Endothelial cell of umbilical vein (primary cell): ENCODE measurements around the gene NELFCD. TPM values are rescaled to one million over a fixed set of nuclear protein-coding genes. Genes with fewer than 3 reads are reported as not detected.

Experiments used
- BruUV-seq: library from RNA; stranded (reverse); fragments of 400-500 nt; replicated peaks from 2 replicates; lab custom pipeline; 2021; lab: Mats Ljungman, UMichigan
- CTCF ChIA-PET: fragments of 300-600, 350-600 bp; sonication (Branson Sonifier 250); formaldehyde crosslinking; loops from one replicate; lab custom pipeline; 2021; ENCODE audit warnings: antibody characterized with exemption, inconsistent platforms; lab: Charles Lee
- POLR2A ChIA-PET: fragments of 300-600, 350-600 bp; sonication (Branson Sonifier 250); formaldehyde crosslinking; loops from one replicate; lab custom pipeline; 2021; ENCODE audit warnings: antibody characterized with exemption, inconsistent platforms; lab: Charles Lee
- DNase-seq: peaks from one replicate; pipeline ENCODE4 v3.0.0-alpha.2; 2011; ENCODE audit warnings: low read depth, low spot score
- FAIRE-seq: peaks from 2 replicates; lab custom pipeline; 2011; peaks lifted over from hg19 to GRCh38; lab: Jason Lieb, UNC
- H2AFZ ChIP-seq: 2 replicates; pipeline ENCODE4 v1.6.0; 2012; ENCODE audit warnings: low read depth, low read length, control low read depth, inconsistent platforms
- H3K27ac ChIP-seq: 2 replicates; pipeline ENCODE4 v1.5.1; 2011; ENCODE audit warnings: low read depth, mild to moderate bottlenecking, control low read depth, low read length, moderate library complexity; ENCODE audit not compliant: insufficient read depth
- H3K27me3 ChIP-seq, 2 experiments: 2 replicates each; pipeline versions ENCODE4 v1.6.0 to v1.6.1; 2011; ENCODE audit warnings: low read length in 2 of 2, mixed read lengths in 1 of 2; ENCODE audit not compliant: control insufficient read depth in 2 of 2, insufficient read depth in 2 of 2
- H3K36me3 ChIP-seq, 2 experiments: 2 replicates in 1 of 2; 3 replicates in 1 of 2; pipeline ENCODE4 v1.5.1; 2011; ENCODE audit warnings: low read length in 2 of 2, mild to moderate bottlenecking in 1 of 2, moderate library complexity in 1 of 2; ENCODE audit not compliant: control insufficient read depth in 2 of 2, insufficient read depth in 2 of 2; ENCODE audit errors: extremely low read depth in 1 of 2
- H3K4me1 ChIP-seq: 3 replicates; pipeline ENCODE4 v1.5.1; 2011; ENCODE audit warnings: mild to moderate bottlenecking, low read length; ENCODE audit not compliant: control insufficient read depth, insufficient read depth; ENCODE audit errors: extremely low read depth
- H3K4me2 ChIP-seq: 2 replicates; pipeline ENCODE4 v1.6.1; 2011; ENCODE audit warnings: low read length, control low read depth, mixed read lengths; ENCODE audit not compliant: insufficient read depth
- H3K4me3 ChIP-seq, 3 experiments: fragments of 200-600 bp in 1 of 3; sonication (generic), shearing (Covaris generic) in 1 of 3; replicated peaks in 1 of 3; 2 replicates each; pipeline ENCODE4 v1.5.1; 2011 to 2016; ENCODE audit warnings: control low read depth in 3 of 3, low read length in 3 of 3, mild to moderate bottlenecking in 2 of 3, inconsistent platforms in 1 of 3, low read depth in 1 of 3, moderate library complexity in 1 of 3; ENCODE audit not compliant: insufficient read depth in 1 of 3
- H3K79me2 ChIP-seq: 2 replicates; pipeline ENCODE4 v1.6.0; 2012; ENCODE audit warnings: low read length, inconsistent platforms; ENCODE audit not compliant: control insufficient read depth, insufficient read depth
- H3K9ac ChIP-seq: replicated peaks from 2 replicates; pipeline ENCODE3; 2011; ENCODE audit warnings: low read length, control low read depth; ENCODE audit not compliant: insufficient read depth; ENCODE audit errors: extremely low read depth
- H3K9me1 ChIP-seq: replicated peaks from 3 replicates; pipeline ENCODE4 v1.6.0; 2011; ENCODE audit warnings: mild to moderate bottlenecking, low read length; ENCODE audit not compliant: control insufficient read depth, insufficient read depth; ENCODE audit errors: extremely low read depth
- H3K9me3 ChIP-seq: replicated peaks from 2 replicates; pipeline ENCODE4 v1.5.1; 2012; ENCODE audit warnings: low read length, inconsistent platforms; ENCODE audit not compliant: control insufficient read depth, insufficient read depth
- H4K20me1 ChIP-seq: replicated peaks from 2 replicates; pipeline ENCODE3; 2011; ENCODE audit warnings: mild to moderate bottlenecking, low read length; ENCODE audit not compliant: control insufficient read depth, insufficient read depth; ENCODE audit errors: extremely low read depth
- EZH2 ChIP-seq: IDR thresholded peaks from 2 replicates; pipeline ENCODE4 v1.6.1; 2012; ENCODE audit warnings: borderline replicate concordance, low read depth, mild to moderate bottlenecking, moderate library complexity, low read length, inconsistent platforms; ENCODE audit not compliant: severe bottlenecking
- FOS ChIP-seq: IDR thresholded peaks from 2 replicates; pipeline ENCODE4 v1.6.1; 2011; ENCODE audit warnings: mild to moderate bottlenecking, low read length, moderate library complexity, borderline replicate concordance; ENCODE audit not compliant: insufficient read depth
- GATA2 ChIP-seq: IDR thresholded peaks from 2 replicates; pipeline ENCODE4 v1.7.0; 2011; ENCODE audit warnings: low read depth, mild to moderate bottlenecking, moderate library complexity, mixed read lengths, low read length; ENCODE audit not compliant: insufficient read length, insufficient read depth
- JUN ChIP-seq: IDR thresholded peaks from 2 replicates; pipeline ENCODE4 v1.6.1; 2011; ENCODE audit warnings: borderline replicate concordance, low read depth; ENCODE audit not compliant: insufficient read length, insufficient read depth
- MYC ChIP-seq: IDR thresholded peaks from one replicate; pipeline ENCODE4 v1.6.1; 2011; ENCODE audit warnings: mild to moderate bottlenecking, low read depth, low read length
- POLR2A ChIP-seq: IDR thresholded peaks from 2 replicates; pipeline ENCODE4 v1.6.1; 2012; ENCODE audit warnings: low read depth, mild to moderate bottlenecking, control low read depth, low read length
- POLR2AphosphoS5 ChIP-seq: IDR thresholded peaks from 2 replicates; pipeline ENCODE4 v1.6.1; 2012; ENCODE audit warnings: low read depth, mild to moderate bottlenecking, control low read depth, low read length, moderate library complexity; ENCODE audit not compliant: insufficient read depth
- dilution Hi-C: fragments of 300-500 bp; cut with MboI; formaldehyde crosslinking; loops from one replicate; pipeline ENCODE4 v1.15.0; 2019; ENCODE audit warnings: low sequenced_read_pairs; ENCODE audit not compliant: extremely low pct_ligation_motif_present
- intact Hi-C: fragments of 100-400 bp; cut with micrococcal nuclease; formaldehyde crosslinking; loops from one replicate; pipeline ENCODE4 v1.10.0; 2022
- polyA plus RNA-seq, 4 experiments: library from polyadenylated mRNA; depleted of rRNA in 3 of 4; stranded (reverse) in 3 of 4; unstranded in 1 of 4; fragments of >200 nt; gene quantifications; 2 replicates each; pipeline versions ENCODE4 v1.2.1 to v1.2.3, GENCODE V29; 2011 to 2012; ENCODE audit warnings: missing spikeins in 1 of 4
- total RNA-seq: library from RNA; stranded (reverse); gene quantifications from 2 replicates; pipeline ENCODE4 v1.2.3, GENCODE V29; 2021
- TF ChIP-seq, protein P1 (sequence below): IDR thresholded peaks from 2 replicates; pipeline ENCODE4 v1.6.1; 2011; ENCODE audit not compliant: insufficient read depth, insufficient read length
- TF ChIP-seq, protein P2 (sequence below), 2 donors: IDR thresholded peaks; 1 replicate in 1 of 2; 2 replicates in 1 of 2; pipeline ENCODE4 v1.5.1; 2011; ENCODE audit warnings: low read length in 2 of 2, mild to moderate bottlenecking in 2 of 2, moderate library complexity in 2 of 2, control low read depth in 1 of 2, inconsistent platforms in 1 of 2, low read depth in 1 of 2; ENCODE audit not compliant: insufficient read depth in 1 of 2; ENCODE audit errors: extremely low read depth in 1 of 2

The NELFCD gene
- total and polyA plus RNA-seq, 2 donors (not counting 3 experiments of a cell fraction or from before 2014, with no cell fraction given) = 90.1 to 92.5 TPM

DNA sequence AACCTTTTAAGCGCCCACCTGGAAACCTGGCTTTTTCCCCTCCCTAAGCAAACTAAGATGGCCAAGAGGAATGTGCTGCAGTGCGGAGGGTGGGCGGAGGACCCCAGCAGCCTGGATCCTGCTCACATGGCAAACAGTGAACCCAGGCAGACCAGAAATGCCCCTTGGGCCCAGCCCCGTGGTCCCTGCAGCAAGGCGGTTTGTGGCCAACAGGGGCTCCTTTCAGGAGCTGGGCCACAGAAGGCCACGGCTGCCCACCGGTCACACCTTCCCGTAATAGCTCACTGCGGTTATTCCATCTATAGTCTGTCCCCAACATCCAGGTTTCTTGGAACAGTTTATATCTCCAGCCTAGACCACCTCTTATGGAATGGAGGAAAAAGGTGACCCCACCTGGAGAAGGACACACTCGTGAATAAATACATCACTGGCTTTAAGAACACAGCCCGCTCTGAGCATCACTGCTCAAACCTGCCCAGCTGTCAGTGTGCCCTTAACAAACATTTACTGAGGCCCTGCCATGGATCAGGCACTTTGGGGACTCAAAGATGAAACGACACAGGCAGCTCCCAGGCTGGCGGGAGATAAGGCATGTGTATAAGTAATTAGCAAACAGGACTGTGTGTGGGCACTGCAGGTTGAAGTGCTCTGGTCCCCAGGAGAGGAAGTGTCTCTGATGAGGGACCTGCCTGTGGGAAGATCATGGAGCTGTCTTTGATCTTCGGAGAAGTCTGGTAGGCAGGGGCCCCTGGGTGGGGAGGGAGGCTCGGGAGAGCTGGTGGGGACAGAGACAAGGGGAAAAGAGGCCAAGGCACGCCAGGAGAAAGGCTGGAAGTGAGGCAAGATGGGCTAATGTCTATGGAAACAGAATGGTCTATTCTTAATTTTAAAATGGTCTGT, 35.0 kb downstream of the NELFCD start:
- FAIRE-seq (no peak), DNase-seq (no peak)
- H3K9ac ChIP-seq = no peak overlapping the region
- H3K4me3 ChIP-seq = no peak overlapping the region
- no peak overlapping the region for H2AFZ ChIP-seq
- no TSS peak for BruUV-seq
- no peaks in the 10 kb centered on the region for H3K36me3 ChIP-seq
- H4K20me1 ChIP-seq = no peaks in the 10 kb centered on the region
- POLR2A ChIA-PET = no interaction called here
- no peaks in the 10 kb centered on the region for H3K9me3 ChIP-seq
- CTCF ChIA-PET = interaction anchor here (1.5 to 3.4 kb wide), 2 partner anchors 12 to 206 kb away, joined by 3 to 14 read pairs; no protein-coding TSS in a partner anchor
- TF ChIP-seq, protein P1, sequence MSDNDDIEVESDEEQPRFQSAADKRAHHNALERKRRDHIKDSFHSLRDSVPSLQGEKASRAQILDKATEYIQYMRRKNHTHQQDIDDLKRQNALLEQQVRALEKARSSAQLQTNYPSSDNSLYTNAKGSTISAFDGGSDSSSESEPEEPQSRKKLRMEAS = no peak
- TF ChIP-seq, protein P2, sequence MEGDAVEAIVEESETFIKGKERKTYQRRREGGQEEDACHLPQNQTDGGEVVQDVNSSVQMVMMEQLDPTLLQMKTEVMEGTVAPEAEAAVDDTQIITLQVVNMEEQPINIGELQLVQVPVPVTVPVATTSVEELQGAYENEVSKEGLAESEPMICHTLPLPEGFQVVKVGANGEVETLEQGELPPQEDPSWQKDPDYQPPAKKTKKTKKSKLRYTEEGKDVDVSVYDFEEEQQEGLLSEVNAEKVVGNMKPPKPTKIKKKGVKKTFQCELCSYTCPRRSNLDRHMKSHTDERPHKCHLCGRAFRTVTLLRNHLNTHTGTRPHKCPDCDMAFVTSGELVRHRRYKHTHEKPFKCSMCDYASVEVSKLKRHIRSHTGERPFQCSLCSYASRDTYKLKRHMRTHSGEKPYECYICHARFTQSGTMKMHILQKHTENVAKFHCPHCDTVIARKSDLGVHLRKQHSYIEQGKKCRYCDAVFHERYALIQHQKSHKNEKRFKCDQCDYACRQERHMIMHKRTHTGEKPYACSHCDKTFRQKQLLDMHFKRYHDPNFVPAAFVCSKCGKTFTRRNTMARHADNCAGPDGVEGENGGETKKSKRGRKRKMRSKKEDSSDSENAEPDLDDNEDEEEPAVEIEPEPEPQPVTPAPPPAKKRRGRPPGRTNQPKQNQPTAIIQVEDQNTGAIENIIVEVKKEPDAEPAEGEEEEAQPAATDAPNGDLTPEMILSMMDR (IDR thresholded peaks at IDR 0.05; ENCODE audit: extremely low read depth in 1 of 2, insufficient read depth in 1 of 2, low read depth in 1 of 2, low read length in 2 of 2) = no peak
- no peak for TF ChIP-seq POLR2A
- TF ChIP-seq EZH2 = no peak
- TF ChIP-seq FOS = no peak
- no peak for TF ChIP-seq GATA2
- TF ChIP-seq JUN = no peak
- no peak for TF ChIP-seq POLR2AphosphoS5
- TF ChIP-seq MYC = no peak
- no peaks in the 10 kb centered on the region for H3K79me2 ChIP-seq
- H3K27ac ChIP-seq = no peak overlapping the region
- H3K9me1 ChIP-seq = no peaks in the 10 kb centered on the region
- no peaks in the 10 kb centered on the region for H3K27me3 ChIP-seq
- H3K4me2 ChIP-seq = no peak overlapping the region
- intact Hi-C loops = loop anchor here (10.0 kb wide), 2 partner anchors 361 to 929 kb away; partner anchors contain the start of genes FAM217B, PPP1R3D and STX16
- dilution Hi-C loops = no loop called here
- H3K4me1 ChIP-seq = peaks cover 15% of the 10 kb centered on the region
